DMS79 (cell line): ENCODE results near the gene DPF3.
"Not testable (repeated sequence)": the region's sequence is repeated elsewhere in the genome, so short reads cannot be mapped to it uniquely, and the experiment has no call there.

ENCODE experiments used
- DNase-seq: peaks from one replicate; lab custom pipeline; 2025; lab: John Stamatoyannopoulos, UW

The DPF3 gene

DNA sequence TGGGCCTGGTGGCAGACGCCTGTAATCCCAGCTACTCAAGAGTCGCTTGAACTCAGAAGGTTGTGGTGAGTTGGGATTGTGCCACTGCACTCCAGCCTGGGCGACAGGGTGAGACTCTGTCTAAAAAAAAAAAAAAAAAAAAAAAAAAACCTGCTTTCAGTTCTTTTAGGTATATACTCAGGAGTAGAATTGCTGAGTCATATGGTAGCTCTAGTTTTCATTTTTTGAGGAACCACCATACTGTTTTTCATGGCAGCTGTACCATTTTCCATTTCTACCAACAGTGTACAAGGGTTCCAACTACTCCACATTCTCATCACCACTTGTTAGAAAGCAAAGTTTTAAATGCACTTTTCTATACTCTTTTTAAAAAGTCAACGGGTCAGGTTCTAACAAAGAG, 119.8 kb downstream of the DPF3 start:
- no peak for DNase-seq

GRCh38 chr14:72771561-72771960, 122.3 kb downstream of the DPF3 start:
- no peak for DNase-seq

DNA sequence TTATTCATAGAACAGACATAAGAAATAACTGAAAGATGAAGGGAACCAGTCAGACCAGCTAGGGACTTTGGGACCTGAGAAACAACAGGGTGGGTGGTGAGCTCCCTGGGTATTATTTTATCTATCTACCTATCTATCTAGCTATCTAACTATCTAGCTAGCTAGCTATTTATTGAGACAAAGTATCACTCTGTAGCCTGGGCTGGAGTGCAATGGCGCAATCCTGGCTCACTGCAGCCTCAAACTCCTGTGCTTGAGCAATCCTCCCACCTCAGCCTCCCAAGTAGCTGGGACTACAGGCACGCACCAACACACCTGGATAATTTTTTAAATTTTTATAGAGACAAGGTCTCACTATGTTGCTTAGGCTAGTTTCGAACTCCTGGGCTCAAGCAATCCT, 127.6 kb downstream of the DPF3 start:
- no peak for DNase-seq

GRCh38 chr14:72763892-72764291, 130.0 kb downstream of the DPF3 start:
- DNase-seq, result no peak

- DNase-seq, result no peak
These were observed 134.2 kb downstream of the DPF3 start for GRCh38 chr14:72759670-72760069.

DNA sequence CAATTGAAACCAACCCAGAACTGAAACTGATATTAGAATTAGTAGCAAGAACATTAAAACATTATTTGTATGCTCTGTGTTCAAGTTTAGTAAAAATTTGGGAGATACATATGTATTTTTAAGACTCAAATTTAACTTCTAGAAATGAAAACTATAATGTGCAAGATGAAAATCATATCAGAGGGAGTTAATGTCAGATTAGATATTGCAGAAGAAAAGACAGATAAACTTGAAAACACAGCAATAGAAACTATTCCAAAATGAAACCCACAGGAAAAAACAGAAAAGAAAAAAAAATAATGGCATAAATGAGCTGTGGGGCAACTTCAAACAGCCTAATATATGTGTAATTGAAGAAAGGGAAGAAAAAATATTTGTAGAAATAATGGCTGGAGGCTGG, 134.9 kb downstream of the DPF3 start:
- DNase-seq, result no peak

GRCh38 chr14:72758420-72758819, 135.5 kb downstream of the DPF3 start:
- no peak for DNase-seq

- DNase-seq, result no peak
These were observed 136.9 kb downstream of the DPF3 start for GRCh38 chr14:72756967-72757366.

DNA sequence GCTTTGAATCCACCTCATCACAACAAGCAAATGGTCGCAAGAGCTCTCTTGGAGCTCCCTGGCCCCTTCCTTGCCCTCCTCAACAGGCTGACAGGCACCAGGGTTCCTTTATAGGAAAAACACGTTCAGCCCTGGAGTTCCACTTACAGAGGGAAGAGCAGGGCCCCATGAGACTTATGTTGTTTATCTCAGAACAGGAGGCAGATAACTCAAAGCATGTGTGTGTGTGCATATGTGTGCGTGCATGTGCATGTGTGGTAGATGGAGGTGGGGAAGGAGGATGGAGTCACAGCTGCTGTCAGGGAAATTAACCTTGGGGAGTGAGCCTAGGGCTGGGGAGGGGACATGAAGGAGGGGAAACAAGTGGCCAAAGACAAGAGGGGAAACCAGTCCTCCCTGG, 138.1 kb downstream of the DPF3 start:
- DNase-seq, result no peak

- DNase-seq, result no peak
These were observed 139.0 kb downstream of the DPF3 start for GRCh38 chr14:72754949-72755348.

- no peak for DNase-seq
These were observed 140.0 kb downstream of the DPF3 start for GRCh38 chr14:72753879-72754400.

DNA sequence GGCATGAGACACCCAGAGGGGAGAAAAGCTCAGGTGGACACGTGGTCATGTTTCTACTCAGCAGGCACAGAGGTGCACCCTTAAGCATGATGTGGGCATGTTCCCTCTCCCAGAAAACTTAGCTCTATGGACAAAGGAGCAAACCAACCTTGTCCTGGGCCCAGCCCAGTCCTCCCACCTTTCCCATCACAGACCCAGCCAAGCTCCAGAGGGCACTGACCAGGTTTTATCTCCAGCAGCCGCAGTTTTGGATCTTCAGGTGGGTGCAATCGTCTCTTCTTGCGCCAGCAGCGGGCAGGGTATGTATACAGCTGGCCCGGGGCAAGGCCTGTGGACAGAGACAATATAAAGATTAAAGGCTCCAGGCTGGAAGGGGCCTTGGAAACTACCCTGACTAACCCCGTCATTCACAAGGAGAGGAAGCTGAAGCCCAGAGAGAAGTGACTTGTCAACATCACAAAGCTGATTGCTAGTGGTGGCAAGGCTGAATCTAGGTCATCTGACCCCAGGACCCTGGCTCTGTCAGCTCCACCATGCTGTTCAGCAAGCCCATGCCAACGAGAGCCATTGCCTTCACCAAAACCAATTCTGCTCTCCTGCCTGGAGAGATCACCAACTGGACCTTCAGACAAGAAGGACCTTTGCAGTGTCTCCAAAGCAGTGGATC, 140.7 kb downstream of the DPF3 start:
- no peak for DNase-seq

- DNase-seq, result no peak
These were observed 141.9 kb downstream of the DPF3 start for GRCh38 chr14:72752034-72752412.

DNA sequence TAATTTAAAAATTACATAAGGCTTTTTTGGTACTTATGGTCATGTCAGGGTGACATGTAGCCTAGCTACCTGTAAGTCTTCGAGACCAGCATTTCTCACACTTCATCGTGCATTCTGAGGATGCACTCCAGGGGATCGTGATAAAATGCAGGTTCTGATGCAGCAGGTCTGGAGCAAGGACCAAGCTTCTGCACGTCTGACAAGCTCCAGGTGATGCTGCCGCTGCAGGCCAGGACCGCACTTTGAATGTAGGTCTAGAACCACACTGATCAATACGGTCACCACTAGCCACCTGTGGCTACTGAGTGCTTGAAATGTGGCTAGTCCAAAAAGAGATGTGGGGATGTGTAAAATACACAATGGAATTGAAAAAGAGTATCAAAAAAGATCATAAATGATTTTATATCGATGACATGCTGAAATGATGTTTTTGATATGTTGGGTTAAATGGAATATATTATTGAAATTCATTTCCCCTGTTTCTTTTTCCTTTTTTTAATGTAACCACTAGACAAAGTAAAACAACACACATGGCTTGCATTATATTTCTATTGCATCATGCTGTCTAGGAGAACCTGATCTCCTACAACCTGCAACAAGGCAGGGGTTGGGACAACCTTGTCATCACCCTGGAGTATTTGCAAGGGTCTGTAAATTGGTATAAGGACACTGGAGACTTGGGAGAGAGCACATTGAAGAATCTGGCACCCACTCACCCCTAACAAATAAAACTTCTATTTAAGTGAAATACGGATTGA, 142.4 kb downstream of the DPF3 start:
- no peak for DNase-seq

DNA sequence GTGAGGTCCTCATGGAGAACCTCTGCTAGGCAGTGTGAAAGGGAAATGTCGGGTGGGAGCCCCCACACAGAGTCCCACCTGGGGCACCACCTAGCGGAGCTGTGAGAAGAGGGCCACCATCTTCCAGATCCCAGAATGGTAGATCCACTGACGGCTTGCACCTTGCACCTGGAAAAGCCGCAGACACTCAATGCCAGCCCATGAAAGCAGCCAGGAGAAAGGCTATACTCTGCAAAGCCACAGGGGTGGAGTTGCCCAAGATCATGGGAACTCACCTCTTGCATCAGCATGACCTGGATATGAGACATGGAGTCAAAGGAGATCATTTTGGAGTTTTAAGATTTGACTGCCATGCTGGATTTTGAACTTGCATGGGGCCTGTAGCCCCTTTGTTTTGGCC, 145.0 kb downstream of the DPF3 start:
- DNase-seq, result not testable (repeated sequence)

DNA sequence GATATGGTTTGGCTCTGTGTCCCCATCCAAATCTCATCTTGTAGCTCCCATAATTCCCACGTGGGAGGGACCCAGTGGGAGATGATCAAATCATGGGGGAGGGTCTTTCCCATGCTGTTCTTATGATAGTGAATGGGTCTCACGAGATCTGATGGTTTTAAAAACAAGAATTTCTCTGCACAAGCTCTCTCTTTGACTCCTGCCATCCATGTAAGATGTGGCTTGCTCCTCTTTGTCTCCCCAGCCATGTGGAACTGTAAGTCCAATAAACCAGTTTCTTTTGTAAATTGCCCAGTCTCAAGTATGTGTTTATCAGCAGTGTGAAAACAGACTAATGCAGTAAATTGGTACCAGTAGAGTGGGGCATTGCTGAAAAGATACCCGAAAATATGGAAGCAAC, 146.2 kb downstream of the DPF3 start:
- no peak for DNase-seq

- DNase-seq, result peak; percentile 62
These were observed 147.6 kb downstream of the DPF3 start for GRCh38 chr14:72745991-72746980.

DNA sequence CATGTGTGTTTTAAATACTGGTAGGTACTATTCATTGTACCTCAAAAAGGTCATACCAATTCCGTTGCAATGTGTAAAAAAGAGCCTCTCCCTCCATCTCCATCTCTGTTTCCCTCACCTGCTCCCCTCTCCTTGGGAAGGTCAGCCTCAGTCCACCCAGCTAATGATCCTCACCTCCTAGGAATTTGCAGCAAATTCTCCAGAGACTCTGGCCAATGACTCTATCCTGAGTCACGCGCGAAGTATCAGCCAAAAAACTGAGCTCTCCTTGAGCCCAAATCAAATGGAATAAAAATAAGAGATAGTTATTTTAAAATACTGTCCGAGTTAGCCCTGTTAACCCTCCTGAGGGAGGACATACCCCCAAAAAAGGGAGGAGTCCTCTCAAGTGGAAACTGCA, 148.4 kb downstream of the DPF3 start:
- no peak for DNase-seq

GRCh38 chr14:72744416-72745120, 149.3 kb downstream of the DPF3 start:
- DNase-seq, result no peak

DNA sequence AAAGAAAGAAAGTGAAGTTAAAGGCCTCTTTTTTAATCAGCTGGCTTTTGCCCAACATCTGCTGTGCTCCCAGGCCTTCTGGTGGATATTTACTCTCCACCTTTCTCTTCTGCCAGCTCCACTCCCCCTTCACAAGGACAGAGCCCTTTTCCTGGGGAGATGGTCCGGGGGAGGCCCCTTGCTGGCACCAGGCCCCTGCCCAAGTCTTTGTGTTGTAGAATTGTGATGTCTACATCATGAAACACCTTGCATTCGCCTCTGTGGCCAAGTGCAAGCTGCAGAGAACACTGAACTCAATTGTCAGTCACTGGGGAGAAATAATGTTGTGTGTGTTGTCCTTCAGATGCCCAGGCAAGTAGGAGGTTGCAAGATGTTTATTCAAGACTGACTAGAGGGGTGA, 150.3 kb downstream of the DPF3 start:
- DNase-seq, result no peak

DNA sequence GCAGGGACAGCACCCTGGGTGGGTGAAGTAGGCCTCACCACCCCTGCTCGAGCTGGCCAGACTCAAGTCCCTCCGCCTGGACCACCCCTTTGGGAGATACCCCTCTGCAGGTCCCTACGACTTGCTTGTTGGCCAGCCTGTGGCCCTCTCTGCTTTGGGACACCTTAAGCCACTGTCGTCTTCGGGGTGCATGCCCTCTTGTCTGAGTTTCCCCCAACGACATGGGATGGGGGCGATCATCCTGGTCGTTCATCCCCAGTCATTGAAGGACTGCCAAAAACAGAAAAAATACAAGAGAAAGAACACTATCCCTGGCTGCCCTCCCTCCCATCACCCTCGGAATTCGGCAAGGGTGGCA, 151.1 kb downstream of the DPF3 start:
- DNase-seq, result no peak
